ENCODE data around the gene SDK1. TPM values are rescaled to one million over a fixed set of nuclear protein-coding genes. Genes with fewer than 3 reads are reported as not detected.

Gene SDK1
- total RNA-seq, 1 donor from 2014 or later = 7.5 TPM

GRCh38 chr7:3336042-3336665 lies 35.1 kb downstream of the SDK1 start:
- DNase-seq (ENCODE audit: low spot score) = no peak

GRCh38 chr7:3338161-3338560 lies 37.1 kb downstream of the SDK1 start:
- DNase-seq (ENCODE audit: low spot score) = no peak

DNA sequence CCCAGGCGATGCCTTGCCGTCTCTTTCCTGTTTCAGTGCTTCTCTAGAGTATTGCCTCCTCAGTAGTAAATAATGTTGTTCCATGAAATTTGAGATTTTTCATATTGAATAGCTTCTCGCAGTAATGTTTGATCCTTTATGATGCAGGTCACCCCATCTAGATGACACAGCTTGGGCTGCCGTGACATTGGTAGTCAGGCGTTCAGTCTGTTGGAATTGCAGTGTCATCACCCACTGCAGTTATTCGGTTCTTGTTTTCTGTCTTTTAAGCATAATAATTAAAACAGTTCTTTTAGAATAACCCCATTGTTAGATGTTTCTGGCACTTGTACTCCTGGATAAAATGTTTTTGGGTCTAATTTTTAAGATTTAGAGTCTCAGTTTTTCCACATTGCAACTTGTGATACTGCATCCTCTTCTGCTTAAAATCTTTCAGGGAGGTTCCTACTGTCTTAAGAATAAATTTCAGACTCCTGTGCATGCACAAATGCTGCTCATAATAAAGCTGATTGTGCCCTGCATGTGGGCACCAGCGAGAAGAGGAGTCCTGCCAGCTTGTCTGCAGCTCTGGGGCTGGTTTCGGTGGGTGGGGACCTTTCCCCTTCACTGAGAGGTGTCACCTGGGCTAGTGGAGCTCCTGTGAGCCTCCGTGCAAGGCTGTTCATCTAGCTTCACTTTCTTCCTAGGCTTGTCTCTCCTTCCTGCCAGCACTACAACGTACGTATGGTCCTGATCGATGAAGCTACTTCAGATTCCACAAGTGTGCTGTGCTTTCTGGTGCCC lies 44.8 kb downstream of the SDK1 start:
- no peak for DNase-seq (ENCODE audit: low spot score)

GRCh38 chr7:3349126-3349525 lies 48.1 kb downstream of the SDK1 start:
- no peak for DNase-seq (ENCODE audit: low spot score)

GRCh38 chr7:3356173-3356572 lies 55.1 kb downstream of the SDK1 start:
- DNase-seq (ENCODE audit: low spot score) = no peak

DNA sequence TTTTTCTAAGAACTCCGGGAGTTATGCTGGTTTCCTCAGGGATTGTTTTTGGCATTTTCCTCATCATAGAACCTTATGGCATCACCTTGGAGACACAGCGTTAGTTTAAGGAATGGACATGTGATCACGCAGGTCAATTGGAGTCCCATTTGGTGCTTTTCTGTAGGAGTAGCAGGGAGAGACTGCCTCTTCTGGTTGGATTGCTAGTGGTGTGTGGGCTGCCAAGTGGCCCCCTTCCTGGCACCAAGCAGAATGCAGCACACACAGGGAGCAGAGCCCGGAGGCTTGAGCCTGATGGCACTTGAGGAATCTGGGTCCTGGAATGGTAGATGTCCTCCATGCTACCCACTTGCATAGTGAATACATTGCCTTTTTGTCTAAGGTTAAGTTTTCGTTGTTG lies 57.9 kb downstream of the SDK1 start:
- DNase-seq (ENCODE audit: low spot score) = no peak

DNA sequence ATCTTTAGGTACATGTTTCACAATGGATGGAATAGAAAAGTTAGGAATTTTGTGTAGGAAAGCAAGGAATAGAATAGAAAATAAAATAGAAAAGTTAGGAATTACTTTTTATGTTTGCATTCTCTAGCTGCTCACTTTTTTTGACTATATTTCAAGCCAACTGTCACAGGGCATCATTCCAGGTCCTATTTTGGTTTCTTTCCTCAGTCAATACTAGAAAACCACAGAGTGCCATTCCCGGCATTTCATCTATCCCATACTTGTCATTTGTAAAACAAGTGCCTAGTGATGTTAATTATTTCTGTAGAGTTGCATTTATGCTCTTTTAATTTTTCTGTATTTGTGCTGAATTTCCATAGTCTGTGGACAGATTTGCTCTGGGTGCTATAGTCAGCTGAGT lies 66.2 kb downstream of the SDK1 start:
- DNase-seq (ENCODE audit: low spot score) = no peak

GRCh38 chr7:3370068-3370830 lies 69.2 kb downstream of the SDK1 start:
- no peak for DNase-seq (ENCODE audit: low spot score)

- DNase-seq (ENCODE audit: low spot score) = no peak
Measured at GRCh38 chr7:3370921-3371320, 69.9 kb downstream of the SDK1 start.

DNA sequence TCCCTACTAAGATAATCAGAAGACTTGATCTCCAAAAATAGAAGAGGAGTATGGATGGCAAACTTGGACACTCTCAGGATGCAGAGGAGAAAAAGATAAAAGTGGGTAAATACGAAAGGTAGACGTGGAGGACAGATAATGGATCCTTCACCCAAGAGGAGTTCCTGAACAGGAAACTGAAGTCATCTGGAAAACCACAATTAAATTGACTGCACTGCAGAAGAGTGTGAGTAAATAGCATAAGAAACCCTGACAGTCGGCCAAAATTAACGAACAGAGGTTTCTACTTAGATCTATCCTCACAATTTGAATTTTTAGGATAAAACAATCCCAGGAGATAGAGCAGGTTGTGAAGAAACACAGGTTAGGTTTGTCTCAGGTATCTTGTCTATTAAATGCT lies 70.5 kb downstream of the SDK1 start:
- no peak for DNase-seq (ENCODE audit: low spot score)

DNA sequence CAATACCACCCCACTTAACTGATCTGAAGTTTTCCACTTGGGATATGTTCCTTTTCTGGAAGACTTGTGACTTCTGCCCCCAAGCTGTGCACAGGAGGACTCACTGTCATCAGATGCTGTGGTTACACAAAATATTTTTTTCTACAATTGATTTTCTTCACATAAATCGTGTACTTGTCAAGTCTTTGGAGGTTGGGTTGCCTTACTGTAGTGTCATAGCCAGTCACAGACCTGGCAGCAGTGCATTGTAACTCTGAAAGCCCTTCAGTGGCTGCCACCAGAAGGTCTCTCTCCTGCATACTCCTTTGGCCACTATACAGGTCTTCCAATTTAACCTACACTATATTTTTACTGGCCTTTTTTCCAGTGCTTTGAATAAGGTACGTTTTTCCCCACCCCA lies 73.2 kb downstream of the SDK1 start:
- DNase-seq (ENCODE audit: low spot score) = no peak

DNA sequence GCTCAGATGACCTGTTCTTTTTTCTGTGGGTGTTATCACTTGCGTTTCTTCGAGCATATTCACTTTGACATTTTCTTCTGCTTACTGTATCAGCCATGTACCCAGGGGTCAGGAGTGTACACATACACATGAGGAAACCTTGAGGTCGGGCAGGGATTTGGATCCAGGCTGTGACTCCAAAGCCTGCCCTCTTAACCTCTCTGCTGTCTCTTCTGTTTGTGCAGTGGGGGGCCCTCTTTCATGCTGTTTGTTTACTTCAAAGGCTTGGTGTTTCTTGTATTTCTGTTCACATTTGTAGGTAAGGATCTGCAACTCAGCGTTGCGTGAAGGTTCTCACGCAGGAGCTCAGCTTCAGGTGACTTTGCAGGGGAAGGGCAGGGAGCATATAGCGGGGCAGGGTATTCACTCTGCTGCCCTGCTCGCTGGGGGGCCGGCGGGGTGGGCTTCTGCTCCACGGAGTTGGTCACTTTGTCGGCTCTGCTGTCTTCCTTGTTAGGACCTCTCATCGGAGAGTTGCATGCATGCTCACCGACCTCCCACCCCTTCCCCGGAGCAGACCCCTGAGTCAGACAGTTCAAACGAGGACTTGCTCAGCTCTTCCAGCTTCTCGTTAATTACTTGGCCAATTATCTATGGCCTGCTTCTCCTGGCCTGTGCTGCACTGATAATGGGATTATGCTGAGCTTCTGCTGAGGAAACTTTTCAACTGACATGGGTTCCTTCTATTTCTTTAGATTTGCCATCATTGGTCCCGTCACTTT lies 77.5 kb downstream of the SDK1 start:
- no peak for DNase-seq (ENCODE audit: low spot score)

GRCh38 chr7:3380034-3380433 lies 79.0 kb downstream of the SDK1 start:
- no peak for DNase-seq (ENCODE audit: low spot score)

DNA sequence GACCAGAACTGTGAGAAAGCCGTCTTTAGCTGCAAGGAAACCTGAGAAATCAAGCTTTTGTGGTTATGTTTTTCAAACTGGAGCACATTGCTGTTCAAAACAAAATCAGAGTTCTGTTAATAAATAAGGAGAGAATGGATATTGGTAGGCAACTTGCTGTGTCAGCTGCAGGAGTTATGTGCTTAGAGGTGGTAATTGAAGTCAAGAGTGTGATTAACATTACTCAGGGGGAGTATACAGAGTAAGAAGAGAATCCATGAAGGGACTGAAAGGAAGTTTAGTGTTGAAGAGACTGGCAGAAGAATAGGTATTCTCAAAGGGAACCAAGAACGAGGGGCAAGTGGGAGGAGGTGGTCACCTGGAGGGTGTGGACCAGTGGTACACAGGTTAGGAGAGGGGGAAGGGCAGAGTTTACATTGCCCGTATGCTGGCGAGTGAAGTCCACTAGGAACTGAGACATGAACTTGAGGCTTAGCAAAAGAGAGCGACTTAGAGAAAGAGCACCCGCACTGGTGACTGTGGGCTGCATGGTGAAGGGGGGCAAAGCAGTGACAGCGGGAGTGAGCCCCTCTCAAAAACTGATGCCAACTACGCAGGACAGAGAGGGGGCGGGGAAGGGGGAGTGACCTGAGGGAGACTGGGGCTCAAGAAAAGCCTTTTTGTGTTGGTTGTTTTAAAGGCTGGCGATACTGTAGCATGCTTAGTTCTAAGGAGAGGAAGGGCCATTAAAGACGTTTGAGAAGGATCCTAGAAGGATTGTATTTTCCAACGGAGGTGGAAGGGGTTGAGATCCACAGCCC lies 80.0 kb downstream of the SDK1 start:
- DNase-seq (ENCODE audit: low spot score) = no peak

GRCh38 chr7:3386423-3387190 lies 85.6 kb downstream of the SDK1 start:
- no peak for DNase-seq (ENCODE audit: low spot score)

- no peak for DNase-seq (ENCODE audit: low spot score)
Measured at GRCh38 chr7:3393862-3394261, 92.8 kb downstream of the SDK1 start.

- no peak for DNase-seq (ENCODE audit: low spot score)
Measured at GRCh38 chr7:3397324-3397723, 96.3 kb downstream of the SDK1 start.

- DNase-seq (ENCODE audit: low spot score) = no peak
Measured at GRCh38 chr7:3399858-3400257, 98.8 kb downstream of the SDK1 start.

- DNase-seq (ENCODE audit: low spot score) = no peak
Measured at GRCh38 chr7:3404501-3404900, 103.4 kb downstream of the SDK1 start.

Data from mesenteric fat pad (tissue), 1 donor.